Stimulated activated CD4-positive, alpha-beta T cell treated with anti-CD3 and anti-CD28 coated beads, Interleukin-15, amount 100 ng/mL, for 1 hour (primary cell): Measurements from ENCODE around the gene UGT1A10.
"Not testable (repeated sequence)": the region's sequence is repeated elsewhere in the genome, so short reads cannot be mapped to it uniquely, and the experiment has no call there.

Experiments used
- DNase-seq, 2 donors: peaks; one replicate each; pipeline ENCODE4 v3.0.0-alpha.2; 2020; ENCODE audit warnings: low read depth in 1 of 2, low spot score in 1 of 2

The UGT1A10 gene

DNA sequence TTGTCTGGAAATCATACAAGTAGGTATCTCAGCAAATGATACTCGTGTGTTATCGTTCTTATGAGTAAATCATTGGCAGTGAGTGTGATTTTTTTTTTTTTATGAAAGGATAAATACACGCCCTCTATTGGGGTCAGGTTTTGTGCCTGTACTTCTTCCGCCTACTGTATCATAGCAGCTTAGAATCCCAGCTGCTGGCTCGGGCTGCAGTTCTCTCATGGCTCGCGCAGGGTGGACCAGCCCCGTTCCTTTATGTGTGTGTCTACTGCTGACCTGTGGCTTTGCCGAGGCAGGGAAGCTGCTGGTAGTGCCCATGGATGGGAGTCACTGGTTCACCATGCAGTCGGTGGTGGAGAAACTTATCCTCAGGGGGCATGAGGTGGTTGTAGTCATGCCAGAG lies at the start of gene UGT1A10:
Gene UGT1A10 (plus strand): TSS at position 143 of the 400 bp plus-strand sequence. CDS start 75 bp downstream, at position 218.
- DNase-seq: not testable (repeated sequence)

DNA sequence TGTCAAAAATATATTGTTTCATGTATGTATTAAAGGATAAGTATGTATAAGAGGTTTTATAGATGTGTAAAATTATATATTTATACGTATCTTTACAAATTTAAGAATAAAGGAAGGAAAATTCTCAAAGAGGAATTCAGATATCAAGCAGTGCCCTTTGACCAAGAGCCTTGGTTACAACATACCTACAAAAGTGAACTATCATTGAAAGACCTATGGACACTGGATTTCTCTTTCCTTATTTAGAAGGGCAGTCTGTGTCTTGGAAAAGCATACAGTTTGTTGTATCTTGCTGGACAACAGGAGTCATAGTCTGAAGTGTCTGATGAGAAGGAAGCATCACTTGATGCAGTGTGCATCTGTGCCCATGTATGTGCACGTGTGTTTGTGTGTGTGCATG lies 47.8 kb upstream of the UGT1A10 start:
- no peak for DNase-seq

DNA sequence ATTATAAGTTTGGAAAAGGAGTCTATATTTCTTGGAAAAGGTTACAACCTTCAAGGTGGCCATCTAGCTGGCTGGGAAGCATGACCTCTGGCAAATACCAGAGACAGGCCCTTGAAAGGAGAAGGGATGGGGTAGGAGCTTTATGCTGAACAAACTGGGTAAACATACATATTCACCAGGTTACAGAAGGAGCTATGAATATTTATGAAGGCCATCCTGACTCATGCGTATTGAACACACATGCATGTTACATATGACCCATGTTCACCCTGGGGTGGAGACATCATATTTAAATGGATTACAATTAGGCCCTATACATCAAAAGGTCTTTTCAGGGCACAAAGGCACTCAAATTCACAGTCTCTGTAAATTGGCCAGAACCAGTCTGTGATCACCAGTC lies 43.5 kb upstream of the UGT1A10 start:
- not testable (repeated sequence) for DNase-seq

DNA sequence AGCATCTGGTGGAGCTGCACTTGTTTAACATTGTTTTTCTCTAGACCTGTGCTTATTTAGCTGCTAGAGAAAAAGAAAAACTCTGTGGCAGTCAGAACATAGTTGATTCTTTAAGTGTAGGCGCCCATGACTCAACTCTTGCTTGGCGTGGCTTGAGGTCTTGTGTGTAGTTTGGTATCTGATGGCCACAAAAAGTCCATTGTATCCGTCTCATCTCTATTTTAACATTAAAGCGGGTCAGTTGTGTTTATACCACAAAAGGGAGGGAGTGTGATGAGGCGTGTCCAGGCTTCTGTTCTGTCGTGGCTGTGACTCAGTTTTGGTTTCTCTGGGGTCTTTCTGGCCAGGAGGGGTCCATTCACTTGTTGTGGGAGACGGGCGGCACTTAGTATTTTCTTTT lies 43.0 kb upstream of the UGT1A10 start:
- DNase-seq: no peak

DNA sequence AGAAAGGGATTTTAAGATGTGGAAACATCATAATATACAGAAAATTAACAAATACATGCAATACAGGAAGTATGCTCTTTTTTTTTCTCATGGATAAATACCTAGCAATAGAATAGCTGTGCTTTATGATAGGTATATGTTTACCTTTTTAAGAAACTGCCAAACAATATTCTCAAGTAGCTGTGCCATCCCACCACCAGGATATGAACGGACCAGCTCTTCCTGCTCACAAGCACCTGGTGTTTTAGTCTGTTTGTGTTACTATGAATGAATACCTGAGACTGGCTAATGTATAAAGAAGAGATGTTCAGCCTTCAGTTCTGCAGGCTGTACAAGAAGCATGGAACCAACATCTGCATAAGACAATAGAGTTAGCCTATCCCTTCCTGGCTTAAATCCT lies 38.7 kb upstream of the UGT1A10 start:
- no peak for DNase-seq

DNA sequence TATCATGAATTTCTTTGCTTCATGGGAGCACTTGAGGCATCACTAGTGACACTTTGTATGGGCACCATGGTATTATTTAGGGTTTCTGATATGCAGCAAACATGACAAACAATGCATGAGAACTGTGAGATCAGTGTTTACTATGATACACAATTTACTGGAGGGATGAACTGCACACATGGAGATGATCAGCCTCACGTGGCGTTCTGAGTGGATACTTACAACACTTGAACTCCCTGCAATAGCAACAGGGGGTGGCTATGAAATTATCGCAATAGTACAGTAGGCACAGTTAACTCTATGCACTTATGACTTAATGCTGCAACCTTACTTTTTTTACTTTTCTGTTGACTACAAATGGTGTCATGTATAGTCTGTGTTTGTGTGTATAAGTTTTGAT lies 37.3 kb upstream of the UGT1A10 start:
- DNase-seq: no peak

DNA sequence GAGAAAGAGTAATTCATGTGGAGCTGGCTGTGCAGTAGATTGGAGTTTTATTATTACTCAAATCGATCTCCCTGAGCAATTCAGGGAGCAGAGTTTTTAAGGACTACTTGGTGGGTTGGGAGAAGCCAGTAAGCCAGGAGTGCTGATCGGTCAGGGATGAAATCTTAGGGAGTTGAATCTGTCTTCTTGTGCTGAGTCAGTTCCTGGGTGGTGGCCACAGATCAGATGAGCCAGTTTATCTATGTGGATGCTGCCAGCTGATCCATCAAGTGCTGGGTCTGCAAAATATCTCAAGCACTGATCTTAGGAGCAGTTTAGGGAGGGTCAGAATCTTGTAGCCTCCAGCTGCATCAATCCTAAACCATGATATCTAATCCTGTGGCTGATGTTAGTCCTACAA lies 35.9 kb upstream of the UGT1A10 start:
- DNase-seq: no peak

DNA sequence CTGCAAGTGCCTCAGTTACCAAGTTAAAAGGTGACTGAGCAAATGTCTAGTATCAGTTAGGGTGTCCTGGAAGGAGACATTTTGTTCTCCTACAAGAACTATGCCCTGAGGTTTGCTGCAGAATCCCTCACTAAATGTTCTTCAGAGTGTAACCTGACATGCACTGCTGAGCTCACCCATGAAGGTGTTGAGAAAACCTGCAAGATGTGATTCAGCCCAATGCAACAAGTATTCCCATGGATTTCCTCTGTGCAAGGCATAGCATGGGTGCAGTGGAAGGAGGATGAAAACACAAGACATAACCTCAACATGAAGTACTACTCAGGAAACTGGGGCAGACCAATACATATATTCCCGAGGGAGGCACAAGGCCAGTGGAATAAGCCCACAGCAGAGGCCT lies 34.2 kb upstream of the UGT1A10 start:
- DNase-seq: no peak

DNA sequence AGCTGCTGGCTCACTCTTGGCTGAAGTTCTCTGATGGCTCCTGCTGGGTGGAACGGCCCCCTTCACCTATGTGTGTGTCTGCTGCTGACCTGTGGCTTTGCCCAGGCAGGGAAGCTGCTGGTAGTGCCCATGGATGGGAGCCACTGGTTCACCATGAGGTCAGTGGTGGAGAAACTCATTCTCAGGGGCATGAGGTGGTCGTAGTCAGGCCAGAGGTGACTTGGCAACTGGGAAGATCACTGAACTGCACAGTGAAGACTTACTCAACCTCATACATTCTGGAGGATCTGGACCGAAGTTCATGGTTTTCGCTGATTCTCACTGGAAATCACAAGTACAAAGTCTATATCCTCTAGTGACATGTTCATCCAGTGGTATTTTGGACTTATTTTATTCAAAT lies 32.7 kb upstream of the UGT1A10 start:
- no peak for DNase-seq

DNA sequence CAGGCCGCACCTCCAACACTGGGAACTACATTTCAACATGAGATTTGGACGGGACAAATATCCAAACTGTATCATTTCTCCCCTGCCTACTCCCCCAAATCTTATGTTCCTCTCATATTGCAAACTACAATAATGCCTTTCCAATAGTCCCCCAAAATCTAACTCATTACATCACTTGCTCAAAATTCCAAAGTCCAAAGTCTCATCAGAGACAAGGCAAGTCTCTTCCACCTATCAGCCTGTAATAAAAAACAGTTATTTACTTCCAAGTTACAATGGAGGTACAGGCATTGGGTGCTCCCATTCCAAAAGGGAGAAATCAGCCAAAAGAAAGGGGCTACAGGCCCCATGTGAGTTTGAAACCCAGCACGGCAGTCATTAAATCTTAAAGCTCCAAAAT lies 31.4 kb upstream of the UGT1A10 start:
- DNase-seq: no peak

DNA sequence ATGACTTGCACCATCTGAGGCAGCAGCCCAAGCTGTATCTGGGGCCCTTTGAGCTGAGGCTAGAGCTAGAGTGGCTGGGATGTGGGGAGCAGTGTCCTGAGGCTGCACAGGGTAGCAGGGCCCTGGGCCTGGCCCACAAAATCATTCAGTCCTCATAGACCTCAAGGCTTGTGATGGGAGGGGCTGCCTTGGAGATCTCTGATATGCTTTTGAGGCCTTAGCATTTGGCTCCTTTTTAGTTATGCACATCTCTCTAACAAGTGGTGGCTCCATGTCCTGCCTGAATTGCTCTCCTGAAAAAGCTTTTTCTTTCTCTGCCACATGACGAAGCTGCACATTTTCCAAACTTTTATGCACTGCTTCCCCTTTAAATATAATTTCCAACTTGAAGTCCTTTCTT lies 30.6 kb upstream of the UGT1A10 start:
- DNase-seq: no peak

DNA sequence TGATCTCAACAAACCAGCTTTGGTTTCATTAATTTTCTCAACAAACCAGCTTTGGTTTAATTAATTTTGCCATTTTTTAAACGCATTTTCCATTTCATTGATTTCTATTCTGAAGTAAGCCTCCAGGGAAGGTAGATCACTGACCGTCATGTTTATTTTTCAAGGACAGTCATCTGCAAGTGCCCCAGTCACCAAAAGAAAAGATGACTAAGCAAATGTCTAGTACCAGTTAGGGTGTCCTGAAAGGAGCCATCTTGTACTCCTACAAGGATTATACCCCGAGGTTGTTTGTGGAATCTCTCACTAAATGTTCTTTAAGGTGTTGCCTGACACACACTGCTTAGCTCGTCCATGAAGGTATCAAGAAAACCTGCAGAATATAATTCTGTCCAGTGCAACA lies 25.0 kb upstream of the UGT1A10 start:
- no peak for DNase-seq

DNA sequence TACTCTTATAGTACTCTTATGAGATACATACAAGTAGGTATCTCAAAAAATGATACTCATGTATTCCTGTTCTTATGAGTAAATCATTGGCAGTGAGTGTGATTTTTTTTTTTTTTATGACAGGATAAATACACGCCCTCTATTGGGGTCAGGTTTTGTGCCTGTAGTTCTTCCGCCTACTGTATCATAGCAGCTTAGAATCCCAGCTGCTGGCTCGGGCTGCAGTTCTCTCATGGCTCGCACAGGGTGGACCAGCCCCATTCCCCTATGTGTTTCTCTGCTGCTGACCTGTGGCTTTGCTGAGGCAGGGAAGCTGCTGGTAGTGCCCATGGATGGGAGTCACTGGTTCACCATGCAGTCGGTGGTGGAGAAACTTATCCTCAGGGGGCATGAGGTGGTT lies 18.8 kb upstream of the UGT1A10 start, which contains the start of gene UGT1A8:
Gene UGT1A8 (plus strand): TSS at position 158 of the 400 bp plus-strand sequence. CDS start 75 bp downstream, at position 233.
- DNase-seq: not testable (repeated sequence)

DNA sequence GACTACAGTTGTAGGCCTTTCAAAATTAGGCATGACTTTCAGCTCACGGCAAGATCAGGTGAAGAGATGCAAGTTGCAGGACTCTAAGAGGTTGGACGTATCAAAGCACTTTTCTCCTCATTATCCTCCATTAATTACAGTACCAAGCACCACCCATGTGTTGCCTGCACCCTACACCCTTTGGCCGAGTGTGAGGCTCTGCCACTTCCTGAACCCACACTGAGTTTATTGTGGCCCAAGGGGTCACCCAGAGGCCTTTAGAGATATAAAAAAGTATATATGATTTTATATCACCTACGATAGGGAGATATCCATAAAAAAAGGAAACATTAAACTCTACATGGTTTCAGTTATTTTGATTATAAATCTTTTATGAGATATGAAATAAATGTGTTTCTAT lies 16.0 kb upstream of the UGT1A10 start:
- DNase-seq: no peak

DNA sequence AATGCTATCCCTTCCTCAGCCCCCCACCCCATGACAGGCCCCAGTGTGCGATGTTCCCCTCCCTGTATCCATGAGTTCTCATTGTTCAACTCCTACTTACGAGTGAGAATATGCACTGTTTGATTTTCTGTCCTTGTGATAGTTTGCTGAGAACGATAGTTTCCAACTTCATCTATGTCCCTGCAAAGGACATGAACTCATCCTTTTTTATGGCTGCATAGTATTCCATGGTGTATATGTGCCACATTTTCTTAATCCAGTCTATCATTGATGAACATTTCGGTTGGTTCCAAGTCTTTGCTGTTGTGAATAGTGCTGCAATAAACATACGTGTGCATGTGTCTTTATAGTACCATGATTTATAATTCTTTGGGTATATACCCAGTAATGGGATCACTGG lies 14.4 kb upstream of the UGT1A10 start:
- not testable (repeated sequence) for DNase-seq

DNA sequence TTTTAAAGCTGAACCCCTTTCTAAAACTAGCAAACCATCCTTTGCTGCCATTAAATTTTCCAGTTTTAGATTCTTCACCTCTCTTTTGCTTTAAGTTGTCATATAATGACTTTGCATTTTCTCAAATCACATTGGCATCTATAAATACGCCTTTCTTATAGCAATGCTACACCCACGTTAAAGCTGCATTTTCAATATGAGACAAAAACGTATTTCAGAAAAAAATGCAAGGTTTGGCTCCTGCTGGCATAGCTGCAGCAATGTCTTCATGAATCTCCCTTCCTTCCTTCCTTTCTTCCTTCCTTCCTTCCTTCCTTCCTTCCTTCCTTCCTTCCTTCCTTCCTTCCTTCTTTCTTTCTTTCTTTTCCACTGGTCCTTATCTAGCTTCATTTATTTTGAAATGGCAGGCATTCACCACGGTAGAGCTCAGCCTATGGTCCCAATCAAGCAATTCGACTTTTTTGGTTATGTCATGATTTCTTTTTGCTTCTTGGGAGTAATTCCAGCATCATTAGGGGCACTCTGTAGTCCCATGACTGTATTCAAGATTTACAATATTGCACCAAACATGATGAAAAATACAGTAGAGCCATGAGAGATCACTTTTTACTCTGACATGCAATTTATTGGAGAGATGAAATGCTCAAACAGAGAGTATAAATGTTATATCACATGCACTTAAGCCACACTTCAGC lies 8.8 kb upstream of the UGT1A10 start:
- DNase-seq: no peak

DNA sequence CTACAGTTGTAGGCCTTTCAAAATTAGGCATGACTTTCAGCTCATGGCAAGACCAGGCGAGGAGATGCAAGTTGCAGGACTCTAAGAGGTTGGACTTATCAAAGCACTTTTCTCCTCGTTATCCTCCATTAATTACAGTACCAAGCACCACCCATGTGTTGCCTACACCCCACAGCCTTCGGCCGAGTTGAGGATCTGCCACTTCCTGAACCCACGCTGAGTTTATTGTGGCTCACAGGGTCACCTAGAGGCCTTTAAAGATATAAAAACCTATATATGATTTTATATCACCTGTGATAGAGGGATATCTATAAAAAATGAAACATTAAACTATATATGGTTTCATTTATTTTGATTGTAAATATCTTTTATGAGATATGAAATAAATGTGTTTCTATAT lies 2.6 kb downstream of the UGT1A10 start:
- DNase-seq: no peak

DNA sequence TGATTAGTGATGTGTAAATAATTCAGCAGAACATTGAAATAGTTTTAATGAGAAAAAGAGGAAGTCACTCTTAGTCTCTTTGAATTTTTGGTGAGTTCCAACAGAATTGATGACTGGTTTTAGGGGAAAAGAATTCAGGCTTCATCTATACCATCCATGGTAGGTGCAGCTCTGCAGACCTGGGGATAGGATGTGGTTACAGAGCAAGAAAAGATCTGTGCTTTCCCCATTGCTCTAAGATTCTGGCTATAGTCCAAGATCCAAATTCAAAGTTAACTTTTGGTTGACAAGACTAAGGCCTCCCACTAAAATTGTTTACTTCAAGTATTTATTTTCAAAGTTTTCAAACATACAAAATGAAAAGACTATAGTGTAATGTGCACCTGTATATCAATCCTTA lies 3.6 kb downstream of the UGT1A10 start:
- no peak for DNase-seq

DNA sequence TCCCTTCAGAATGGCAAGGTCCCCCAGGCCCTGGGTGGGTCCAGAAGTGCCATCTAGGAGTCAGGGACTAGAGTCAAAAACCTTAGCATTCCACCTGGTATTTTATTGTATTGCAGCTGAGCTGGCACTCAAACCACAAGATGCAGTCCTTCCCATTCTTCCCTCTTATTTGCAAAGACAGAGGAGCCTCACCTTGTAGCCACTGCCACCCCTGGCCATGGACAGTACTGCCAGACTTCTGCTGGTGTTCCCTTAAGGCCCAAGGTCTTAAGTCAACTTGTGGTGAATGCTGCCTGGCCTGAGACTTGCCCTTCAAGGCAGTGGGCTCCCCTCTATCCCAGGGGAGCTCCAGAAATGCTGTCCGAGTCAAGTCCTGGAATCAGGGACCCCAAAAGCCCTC lies 6.9 kb downstream of the UGT1A10 start:
- DNase-seq: no peak

DNA sequence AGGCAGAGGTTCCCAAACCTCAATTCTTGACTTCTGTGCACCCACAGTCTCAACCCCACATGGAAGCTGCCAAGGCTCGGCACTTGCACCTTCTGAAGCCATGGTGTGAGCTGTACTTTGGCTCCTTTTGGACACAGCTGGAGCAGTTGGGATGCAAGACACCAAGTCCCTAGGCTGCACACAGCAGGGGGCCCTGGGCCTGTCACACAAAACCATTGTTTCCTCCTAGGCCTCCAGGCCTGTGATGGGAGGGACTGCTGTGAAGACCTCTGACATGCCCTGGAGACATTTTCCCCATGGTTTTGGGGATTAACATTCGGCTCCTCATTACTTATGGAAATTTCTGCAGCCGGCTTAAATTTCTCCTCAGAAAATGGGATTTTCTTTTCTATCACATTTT lies 9.8 kb downstream of the UGT1A10 start:
- DNase-seq: not testable (repeated sequence)

DNA sequence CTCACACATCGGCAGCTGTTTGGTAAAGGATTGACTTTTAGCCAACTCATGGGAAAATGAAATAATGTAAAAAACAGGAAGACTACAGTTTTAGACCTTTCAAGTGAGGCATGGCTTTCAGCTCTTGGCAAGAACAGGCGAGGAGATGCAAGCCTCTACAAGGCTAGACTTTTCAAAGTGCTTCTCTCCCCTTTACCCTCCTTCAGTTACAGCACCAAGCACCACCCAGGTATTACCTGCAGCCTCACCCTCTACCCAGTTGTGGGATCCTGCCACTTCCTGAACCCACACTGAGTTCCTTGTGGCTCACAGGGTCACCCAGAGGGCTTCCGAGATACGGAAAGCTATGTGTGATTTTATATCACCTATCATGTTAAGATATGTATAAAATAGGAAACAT lies 14.7 kb downstream of the UGT1A10 start:
- DNase-seq: no peak

DNA sequence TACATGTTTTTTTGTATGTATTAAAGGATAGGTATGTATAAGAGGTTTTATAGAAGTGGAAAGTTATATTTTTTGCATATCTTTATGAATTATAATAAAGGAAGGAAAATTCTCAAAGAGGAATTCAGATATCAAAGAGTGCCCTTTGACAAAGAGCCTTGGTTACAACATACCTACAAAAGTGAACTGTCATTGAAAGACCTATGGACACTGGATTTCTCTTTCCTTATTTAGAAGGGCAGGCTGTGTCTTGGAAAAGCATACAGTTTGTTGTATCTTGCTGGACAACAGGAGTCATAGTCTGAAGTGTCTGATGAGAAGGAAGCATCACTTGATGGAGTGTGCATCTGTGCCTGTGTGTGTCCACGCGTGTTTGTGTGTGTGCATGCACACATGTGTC lies 15.2 kb downstream of the UGT1A10 start:
- no peak for DNase-seq

DNA sequence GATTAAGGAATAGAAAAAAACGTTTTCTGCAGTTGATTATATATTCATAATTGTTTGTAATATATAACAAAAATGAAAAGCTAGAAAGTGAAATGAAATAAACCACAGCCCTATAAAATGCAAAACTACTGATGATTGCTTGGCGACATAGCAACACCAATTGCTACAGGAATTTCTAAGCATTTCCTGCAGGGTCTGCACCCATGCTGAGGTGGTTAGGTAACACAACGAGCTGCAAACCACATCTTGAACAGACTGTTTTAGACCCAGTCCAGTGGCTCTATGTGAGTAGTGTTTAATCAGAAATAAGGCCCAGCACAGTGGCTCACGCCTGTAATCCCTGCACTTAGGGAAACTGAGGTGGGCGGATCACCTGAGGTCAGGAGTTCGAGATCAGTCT lies 18.3 kb downstream of the UGT1A10 start:
- DNase-seq: no peak
